NCI-H82 (cell line): ENCODE data around the gene SERPINB1.
"Not testable (repeated sequence)": the region's sequence is repeated elsewhere in the genome, so short reads cannot be mapped to it uniquely, and the experiment has no call there.

ENCODE experiments used
- DNase-seq: peaks from one replicate; lab custom pipeline; 2025; lab: John Stamatoyannopoulos, UW

Gene SERPINB1

GRCh38 chr6:2865694-2866151 lies 24.1 kb upstream of the SERPINB1 start:
- DNase-seq, result no peak

- no peak for DNase-seq
Measured at GRCh38 chr6:2865270-2865669, 23.6 kb upstream of the SERPINB1 start.

GRCh38 chr6:2863901-2864300 lies 22.2 kb upstream of the SERPINB1 start:
- DNase-seq, result no peak

- DNase-seq, result no peak
Measured at GRCh38 chr6:2862712-2863181, 21.1 kb upstream of the SERPINB1 start.

GRCh38 chr6:2861822-2862164 lies 20.1 kb upstream of the SERPINB1 start:
- no peak for DNase-seq

GRCh38 chr6:2861060-2861821 lies 19.6 kb upstream of the SERPINB1 start:
- no peak for DNase-seq

- not testable (repeated sequence) for DNase-seq
Measured at GRCh38 chr6:2860706-2861059, 19.0 kb upstream of the SERPINB1 start.

- not testable (repeated sequence) for DNase-seq
Measured at GRCh38 chr6:2859798-2860705, 18.4 kb upstream of the SERPINB1 start.

- no peak for DNase-seq
Measured at GRCh38 chr6:2859185-2859700, 17.6 kb upstream of the SERPINB1 start.

- no peak for DNase-seq
Measured at GRCh38 chr6:2857580-2858337, 16.1 kb upstream of the SERPINB1 start.

GRCh38 chr6:2857185-2857579 lies 15.5 kb upstream of the SERPINB1 start:
- DNase-seq, result no peak

GRCh38 chr6:2855061-2855519 lies 13.4 kb upstream of the SERPINB1 start:
- DNase-seq, result no peak

GRCh38 chr6:2854396-2854982 lies 12.8 kb upstream of the SERPINB1 start:
- DNase-seq, result no peak

- no peak for DNase-seq
Measured at GRCh38 chr6:2853769-2854395, 12.2 kb upstream of the SERPINB1 start.

GRCh38 chr6:2853378-2853768 lies 11.7 kb upstream of the SERPINB1 start:
- not testable (repeated sequence) for DNase-seq

GRCh38 chr6:2852921-2853322 lies 11.3 kb upstream of the SERPINB1 start:
- DNase-seq, result no peak

GRCh38 chr6:2852514-2852855 lies 10.8 kb upstream of the SERPINB1 start:
- DNase-seq, result no peak

- DNase-seq, result no peak
Measured at GRCh38 chr6:2851727-2852513, 10.3 kb upstream of the SERPINB1 start.

- DNase-seq, result no peak
Measured at GRCh38 chr6:2850538-2851113, 9.0 kb upstream of the SERPINB1 start.

- no peak for DNase-seq
Measured at GRCh38 chr6:2848851-2849250, 7.2 kb upstream of the SERPINB1 start.
